H1 (cell line): Measurements from ENCODE around the gene ELAPOR2. TPM values are rescaled to one million over a fixed set of nuclear protein-coding genes. Genes with fewer than 3 reads are reported as not detected.

Experiments used
- CTCF ChIA-PET: fragments of 300-600 bp; sonication (Branson Sonifier 250); formaldehyde crosslinking; loops from one replicate; lab custom pipeline; 2021; ENCODE audit not compliant: partially characterized antibody; lab: Charles Lee
- POLR2A ChIA-PET: fragments of 300-600 bp; sonication (Branson Sonifier 250); formaldehyde crosslinking; loops from one replicate; lab custom pipeline; 2021; ENCODE audit warnings: inconsistent platforms; ENCODE audit not compliant: partially characterized antibody; lab: Charles Lee
- DNase-seq, 2 experiments: peaks; one replicate each; pipeline versions ENCODE4 v3.0.0 to v3.0.0-alpha.2; 2010 to 2022; ENCODE audit warnings: low spot score in 2 of 2, low read depth in 1 of 2, mixed read lengths in 1 of 2
- FAIRE-seq: peaks from 2 replicates; lab custom pipeline; 2011; peaks lifted over from hg19 to GRCh38; lab: Jason Lieb, UNC
- H2AFZ ChIP-seq: 2 replicates; pipeline ENCODE4 v1.8.1; 2012; ENCODE audit warnings: low read length, inconsistent platforms
- H2AK5ac ChIP-seq: 2 replicates; pipeline ENCODE4 v1.6.1; 2013; ENCODE audit warnings: low read depth, low read length
- H2BK120ac ChIP-seq: replicated peaks from 2 replicates; pipeline ENCODE3; 2013; ENCODE audit warnings: low read depth, low read length, inconsistent platforms
- H2BK12ac ChIP-seq: 2 replicates; pipeline ENCODE4 v1.6.1; 2013; ENCODE audit warnings: low read depth, low read length
- H2BK15ac ChIP-seq: 2 replicates; pipeline ENCODE4 v1.6.1; 2013; ENCODE audit warnings: low read length
- H2BK20ac ChIP-seq: 2 replicates; pipeline ENCODE4 v1.6.1; 2013; ENCODE audit warnings: low read length
- H2BK5ac ChIP-seq: 2 replicates; pipeline ENCODE4 v1.6.1; 2013; ENCODE audit warnings: low read depth, low read length
- H3K14ac ChIP-seq: 2 replicates; pipeline ENCODE4 v1.6.1; 2013; ENCODE audit warnings: inconsistent platforms; ENCODE audit not compliant: insufficient read length
- H3K18ac ChIP-seq: 2 replicates; pipeline ENCODE4 v1.6.1; 2013; ENCODE audit warnings: low read length; ENCODE audit errors: extremely low read depth
- H3K23ac ChIP-seq: 2 replicates; pipeline ENCODE4 v1.6.1; 2013; ENCODE audit warnings: inconsistent platforms; ENCODE audit not compliant: insufficient read length
- H3K23me2 ChIP-seq: 2 replicates; pipeline ENCODE4 v1.6.1; 2013; ENCODE audit warnings: low read depth, low read length
- H3K27ac ChIP-seq: 2 replicates; pipeline ENCODE4 v1.6.1; 2011; ENCODE audit warnings: low read depth, low read length, inconsistent platforms
- H3K27me3 ChIP-seq, 4 experiments: replicated peaks in 1 of 4; 1 replicate in 1 of 4; 2 replicates in 3 of 4; pipeline versions ENCODE4 v1.6.1 to v1.8.1; 2011 to 2013; ENCODE audit warnings: low read length in 3 of 4, mild to moderate bottlenecking in 3 of 4, inconsistent platforms in 2 of 4, mixed read lengths in 2 of 4, moderate library complexity in 1 of 4; ENCODE audit not compliant: control insufficient read depth in 3 of 4, insufficient read depth in 3 of 4; ENCODE audit errors: extremely low read depth in 1 of 4
- H3K36me3 ChIP-seq, 4 experiments: 2 replicates each; pipeline versions ENCODE4 v1.6.1 to v1.8.1; 2011 to 2013; ENCODE audit warnings: mild to moderate bottlenecking in 4 of 4, low read length in 3 of 4, moderate library complexity in 2 of 4, control low read depth in 1 of 4, inconsistent platforms in 1 of 4; ENCODE audit not compliant: insufficient read depth in 4 of 4, control insufficient read depth in 2 of 4
- H3K4ac ChIP-seq: replicated peaks from 2 replicates; pipeline ENCODE3; 2013; ENCODE audit warnings: low read length, low read depth, mixed read lengths, inconsistent platforms; ENCODE audit not compliant: insufficient read length
- H3K4me1 ChIP-seq, 4 experiments: replicated peaks in 1 of 4; 1 replicate in 1 of 4; 2 replicates in 3 of 4; pipeline versions ENCODE4 v1.6.1 to v1.8.1; 2011 to 2013; ENCODE audit warnings: low read length in 3 of 4, inconsistent platforms in 2 of 4, mixed read lengths in 1 of 4; ENCODE audit not compliant: insufficient read depth in 4 of 4, control insufficient read depth in 3 of 4
- H3K4me2 ChIP-seq, 2 experiments: 2 replicates each; pipeline versions ENCODE4 v1.6.1 to v1.8.1; 2011 to 2013; ENCODE audit warnings: low read depth in 2 of 2, low read length in 2 of 2, control low read depth in 1 of 2, inconsistent platforms in 1 of 2, mild to moderate bottlenecking in 1 of 2; ENCODE audit not compliant: insufficient read depth in 1 of 2
- H3K4me3 ChIP-seq, 4 experiments: fragments of 200-600, 300-600 bp in 1 of 4; sonication (generic), shearing (Covaris generic), sonication (Bioruptor Twin) in 1 of 4; 2 replicates each; pipeline versions ENCODE4 v1.5.1 to v1.8.1; 2011 to 2016; ENCODE audit warnings: low read length in 4 of 4, low read depth in 3 of 4, control low read depth in 2 of 4, inconsistent platforms in 2 of 4, mild to moderate bottlenecking in 2 of 4, mixed read lengths in 1 of 4, moderate library complexity in 1 of 4; ENCODE audit not compliant: insufficient read depth in 2 of 4; ENCODE audit errors: extremely low read depth in 1 of 4
- H3K56ac ChIP-seq: replicated peaks from 2 replicates; pipeline ENCODE3; 2013; ENCODE audit warnings: low read depth, mild to moderate bottlenecking, mixed read lengths, low read length, inconsistent platforms; ENCODE audit not compliant: insufficient read length
- H3K79me1 ChIP-seq: 2 replicates; pipeline ENCODE4 v1.6.1; 2013; ENCODE audit warnings: low read depth, low read length, control low read depth
- H3K79me2 ChIP-seq, 2 experiments: 2 replicates each; pipeline versions ENCODE4 v1.6.1 to v1.8.1; 2012 to 2013; ENCODE audit warnings: low read length in 2 of 2, mild to moderate bottlenecking in 2 of 2, inconsistent platforms in 1 of 2; ENCODE audit not compliant: insufficient read depth in 2 of 2, control insufficient read depth in 1 of 2
- H3K9ac ChIP-seq, 4 experiments: replicated peaks in 1 of 4; 1 replicate in 1 of 4; 2 replicates in 3 of 4; pipeline versions ENCODE4 v1.6.1 to v1.8.1; 2011 to 2013; ENCODE audit warnings: low read depth in 3 of 4, low read length in 3 of 4, control low read depth in 2 of 4, mild to moderate bottlenecking in 2 of 4, moderate library complexity in 2 of 4, inconsistent platforms in 1 of 4; ENCODE audit errors: extremely low read depth in 1 of 4
- H3K9me3 ChIP-seq, 2 experiments: 2 replicates each; pipeline versions ENCODE4 v1.6.1 to v1.8.1; 2012 to 2013; ENCODE audit warnings: mild to moderate bottlenecking in 2 of 2, moderate library complexity in 2 of 2, control low read depth in 1 of 2, inconsistent platforms in 1 of 2, low read depth in 1 of 2, low read length in 1 of 2, mixed read lengths in 1 of 2; ENCODE audit not compliant: insufficient read depth in 2 of 2
- H4K20me1 ChIP-seq, 2 experiments: replicated peaks in 1 of 2; 2 replicates each; pipeline versions ENCODE3 to v1.8.1; 2011 to 2013; ENCODE audit warnings: inconsistent platforms in 2 of 2, low read length in 2 of 2, mild to moderate bottlenecking in 1 of 2; ENCODE audit not compliant: insufficient read depth in 2 of 2, control insufficient read depth in 1 of 2
- H4K5ac ChIP-seq: 2 replicates; pipeline ENCODE4 v1.6.1; 2013; ENCODE audit warnings: low read length, low read depth, mixed read lengths, inconsistent platforms; ENCODE audit not compliant: insufficient read length
- H4K8ac ChIP-seq: 2 replicates; pipeline ENCODE4 v1.8.0; 2013; ENCODE audit warnings: mild to moderate bottlenecking, moderate library complexity, low read length, inconsistent platforms; ENCODE audit not compliant: insufficient read depth; ENCODE audit errors: extremely low read depth
- H4K91ac ChIP-seq: replicated peaks from 2 replicates; pipeline ENCODE3; 2013; ENCODE audit warnings: low read length, mixed read lengths, inconsistent platforms; ENCODE audit not compliant: insufficient read length
- ASH2L ChIP-seq: fragments of 200-600, 300-600 bp; sonication (generic); IDR thresholded peaks from one replicate; pipeline ENCODE4 v1.7.1; 2017; ENCODE audit warnings: low read length
- CBX8 ChIP-seq: fragments of 300-800, 300-1000 bp; sonication (generic); IDR thresholded peaks from 2 replicates; pipeline ENCODE4 v1.7.1; 2016; ENCODE audit warnings: low read depth, low read length, borderline replicate concordance
- CTCF ChIP-seq, 3 experiments: IDR thresholded peaks; 1 replicate in 2 of 3; 2 replicates in 1 of 3; pipeline versions ENCODE4 v1.5.1 to v1.6.1; 2011; ENCODE audit warnings: low read length in 3 of 3, mild to moderate bottlenecking in 3 of 3, inconsistent platforms in 2 of 3, low read depth in 1 of 3, moderate library complexity in 1 of 3; ENCODE audit not compliant: insufficient read depth in 1 of 3; ENCODE audit errors: control extremely low read depth in 1 of 3
- HDAC2 ChIP-seq, 2 experiments: fragments of 300-600 bp in 1 of 2; sonication (generic) in 1 of 2; IDR thresholded peaks; 2 replicates each; pipeline ENCODE4 v1.6.1; 2011 to 2012; ENCODE audit warnings: low read depth in 2 of 2, low read length in 2 of 2, mild to moderate bottlenecking in 2 of 2, moderate library complexity in 2 of 2, borderline replicate concordance in 1 of 2, inconsistent platforms in 1 of 2
- POU5F1 ChIP-seq: IDR thresholded peaks from 2 replicates; pipeline ENCODE4 v1.6.1; 2011; ENCODE audit warnings: low read depth, mild to moderate bottlenecking, low read length, moderate library complexity
- RAD21 ChIP-seq, 2 experiments: IDR thresholded peaks in 1 of 2; conservative IDR thresholded peaks in 1 of 2; 2 replicates each; pipeline ENCODE4 v1.6.1; 2011; ENCODE audit warnings: low read depth in 2 of 2, low read length in 2 of 2, improper control_type of control experiment in 1 of 2, inconsistent platforms in 1 of 2, mild to moderate bottlenecking in 1 of 2, moderate library complexity in 1 of 2
- SIRT6 ChIP-seq: IDR thresholded peaks from one replicate; pipeline ENCODE4 v1.7.1; 2012; ENCODE audit warnings: low read length, inconsistent platforms
- SP1 ChIP-seq: IDR thresholded peaks from 2 replicates; pipeline ENCODE4 v1.6.1; 2011; ENCODE audit warnings: low read depth, low read length
- SP2 ChIP-seq: IDR thresholded peaks from 2 replicates; pipeline ENCODE4 v1.6.1; 2012; ENCODE audit warnings: mild to moderate bottlenecking, low read length, inconsistent platforms
- SP4 ChIP-seq: IDR thresholded peaks from 2 replicates; pipeline ENCODE4 v1.6.1; 2012; ENCODE audit warnings: low read length, inconsistent platforms
- WGBS, 2 experiments: shearing (Covaris generic) in 1 of 2; methylation state at CpG; one replicate each; pipeline versions ENCODE4 v1.1.6 to v1.1.7; 2013 to 2015; ENCODE audit warnings: low lambda C conversion rate in 2 of 2, mixed read lengths in 2 of 2, inconsistent platforms in 1 of 2, low coverage in 1 of 2, missing lambda C conversion rate in 1 of 2; ENCODE audit not compliant: insufficient replicate concordance in 2 of 2, insufficient coverage in 1 of 2, insufficient read length in 1 of 2; ENCODE audit errors: extremely low coverage in 1 of 2, missing lambda C conversion rate in 1 of 2; 5-methylcytosine and 5-hydroxymethylcytosine counted together
- polyA plus RNA-seq, 7 experiments: library from polyadenylated mRNA; depleted of rRNA in 3 of 7; stranded (reverse) in 5 of 7; unstranded in 2 of 7; fragments of >200 nt in 5 of 7; fragments of 200-250 nt in 2 of 7; gene quantifications; 1 replicate in 5 of 7; 2 replicates in 1 of 7; 4 replicates in 1 of 7; pipeline versions ENCODE4 v1.2.1 to v1.2.3, GENCODE V29; 2011 to 2013; ENCODE audit warnings: missing spikeins in 2 of 7, mixed read lengths in 2 of 7
- total RNA-seq: library from RNA; stranded (reverse); fragmentation: NEBNext Ultra II Directional; extraction: Animal tissue kit (Norgen Biotek cat#: 25700); gene quantifications from 2 replicates; pipeline ENCODE4 v1.2.1, GENCODE V29; 2021

Gene ELAPOR2
- total and polyA plus RNA-seq, 2 of the 8 experiments (the other 6 are each of a cell fraction or from before 2014, with no cell fraction given): 12.9 to 32.9 TPM

GRCh38 chr7:87056346-87056745 lies 3.1 kb downstream of the ELAPOR2 start:
- Histone ChIP-seq H3K23me2 (peaks cover 8% of the 10 kb centered on the region), H3K4me2 (no peak overlapping the region), H3K79me2 (no peaks in the 10 kb centered on the region), H3K4ac (no peak overlapping the region), H3K14ac (no peak overlapping the region), H3K36me3 (no peaks in the 10 kb centered on the region), H2AK5ac (no peak overlapping the region), H3K4me1 (peaks cover 0 to 3% (median 0%) of the 10 kb centered on the region in 4 experiments; a peak in 2 of 7 replicates), H3K4me3 (no peak overlapping the region), H3K9ac (no peak overlapping the region), H2BK12ac (no peak overlapping the region), H3K23ac (no peak overlapping the region), H2AFZ (no peak overlapping the region), H3K27ac (no peak overlapping the region), H3K9me3 (no peaks in the 10 kb centered on the region), H2BK5ac (no peak overlapping the region), H4K20me1 (no peaks in the 10 kb centered on the region), H4K8ac (no peak overlapping the region), H2BK20ac (no peak overlapping the region), H4K91ac (no peak overlapping the region), H2BK120ac (no peak overlapping the region), H3K79me1 (no peaks in the 10 kb centered on the region), H3K27me3 (peaks cover 0 to 5% (median 0%) of the 10 kb centered on the region in 4 experiments; a peak in 4 of 7 replicates), H2BK15ac (no peak overlapping the region), H4K5ac (no peak overlapping the region), H3K18ac (no peak overlapping the region), H3K56ac (no peak overlapping the region)
- ChIA-PET POLR2A (interaction anchor here (1.2 to 1.6 kb wide), 3 partner anchors 9 to 96 kb away, joined by 3 to 6 read pairs (median 3); partner anchors contain the start of gene DMTF1), CTCF (interaction anchor here (1.4 to 4.0 kb wide), 3 partner anchors 17 to 134 kb away, joined by 3 to 34 read pairs (median 3); no protein-coding TSS in a partner anchor)
- 84% methylated on average over 3 of the region's 3 CpGs; no CpG with 5 or more reads in 1 of the 2 experiments for WGBS, 2 experiments
- DNase-seq: no peak
- FAIRE-seq: no peak
- TF ChIP-seq CBX8 (no peak), RAD21 (IDR thresholded peaks at IDR 0.05 in 1 of 2, conservative IDR thresholded peaks at IDR 0.05 in 1 of 2; ENCODE audit: low read depth in 2 of 2, low read length in 2 of 2) (no peak), SIRT6 (no peak), CTCF (IDR thresholded peaks at IDR 0.05; ENCODE audit: control extremely low read depth in 1 of 3, insufficient read depth in 1 of 3, low read depth in 1 of 3, low read length in 3 of 3) (no peak), POU5F1 (no peak), SP1 (no peak), SP4 (no peak), SP2 (no peak), HDAC2 (IDR thresholded peaks at IDR 0.05; ENCODE audit: borderline replicate concordance in 1 of 2, low read depth in 2 of 2, low read length in 2 of 2) (no peak), ASH2L (no peak)
